Right lobe of liver (tissue), 4 donors: ENCODE results near the gene PRB3.

ENCODE experiments used
- CTCF ChIP-seq, 4 donors: fragments of 200-600 bp in 3 of 4; fragments of 450-650 bp in 1 of 4; IDR thresholded peaks; one replicate each; pipeline versions ENCODE4 v1.5.1 to v1.8.0; 2016 to 2022; ENCODE audit warnings: antibody characterized with exemption in 4 of 4, mild to moderate bottlenecking in 2 of 4
- POLR2A ChIP-seq: fragments of 450-650 bp; IDR thresholded peaks from one replicate; pipeline ENCODE4 v1.6.1; 2017; ENCODE audit warnings: antibody characterized with exemption, mild to moderate bottlenecking
- donor health status: DM: no; HTN: no; CAD: no.
- donor health status: DM: no; HTN: no; CAD: no.
- donor health status: DM: no; HTN: yes; CAD: no.

DNA sequence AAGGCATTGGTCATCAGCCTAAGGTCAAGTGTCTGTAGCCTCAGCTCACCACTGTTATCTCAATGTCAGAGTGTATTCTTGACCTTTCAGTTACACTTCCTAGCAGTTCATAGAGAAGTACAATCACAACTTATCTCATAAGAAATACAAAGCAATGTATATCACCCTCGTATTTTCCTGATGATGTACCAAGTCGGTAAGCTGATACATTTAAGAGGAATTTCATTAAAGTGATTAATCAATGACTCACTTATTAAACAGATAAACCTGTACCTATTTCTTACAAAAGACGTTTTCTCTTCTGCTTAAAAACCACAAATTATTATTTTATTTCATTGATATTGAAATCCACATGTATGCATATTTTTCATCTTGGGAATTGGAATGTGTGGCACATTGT, 3.9 kb upstream of the PRB3 start:
- no peak for TF ChIP-seq CTCF (IDR thresholded peaks at IDR 0.05)
- TF ChIP-seq POLR2A = no peak
